CD4-positive, alpha-beta T cell treated with Interleukin-17A for 4 hours (primary cell): ENCODE measurements around the gene CST8.

Experiments
- DNase-seq: peaks from one replicate; pipeline ENCODE4 v3.0.0-alpha.2; 2020; ENCODE audit warnings: mixed read lengths

Gene CST8

GRCh38 chr20:23524146-23524545, 33.2 kb downstream of the CST8 start:
- DNase-seq, result no peak

GRCh38 chr20:23526850-23527249, 35.9 kb downstream of the CST8 start:
- DNase-seq, result no peak

- no peak for DNase-seq
These were observed 38.0 kb downstream of the CST8 start for GRCh38 chr20:23528867-23529431.

- DNase-seq, result no peak
These were observed 40.1 kb downstream of the CST8 start for GRCh38 chr20:23530937-23531567.

- DNase-seq, result no peak
These were observed 41.6 kb downstream of the CST8 start for GRCh38 chr20:23532533-23532932.

GRCh38 chr20:23533161-23533560, 42.2 kb downstream of the CST8 start:
- no peak for DNase-seq

- DNase-seq, result no peak
These were observed 44.1 kb downstream of the CST8 start for GRCh38 chr20:23534801-23535593.

GRCh38 chr20:23536328-23536974, 45.5 kb downstream of the CST8 start:
- DNase-seq, result no peak

- DNase-seq, result no peak
These were observed 46.1 kb downstream of the CST8 start for GRCh38 chr20:23537030-23537429.

GRCh38 chr20:23540624-23541023, 49.7 kb downstream of the CST8 start:
- no peak for DNase-seq

- DNase-seq, result no peak
These were observed 50.4 kb downstream of the CST8 start for GRCh38 chr20:23541330-23541729.

GRCh38 chr20:23541776-23542175, 50.9 kb downstream of the CST8 start:
- DNase-seq, result no peak

- no peak for DNase-seq
These were observed 51.9 kb downstream of the CST8 start for GRCh38 chr20:23542801-23543200.

- DNase-seq, result no peak
These were observed 53.2 kb downstream of the CST8 start for GRCh38 chr20:23544133-23544532.
